ENCODE measurements around the gene EPS8L3. TPM values are rescaled to one million over a fixed set of nuclear protein-coding genes. Genes with fewer than 3 reads are reported as not detected.
"Not testable (repeated sequence)": the region's sequence is repeated elsewhere in the genome, so short reads cannot be mapped to it uniquely, and the experiment has no call there.

The EPS8L3 gene
- total RNA-seq, 4 donors from 2014 or later: 0.19 TPM; not detected in 3

- H3K36me3 ChIP-seq: no peaks in the 10 kb centered on the region
- TF ChIP-seq POLR2A (IDR thresholded peaks at IDR 0.05): no peak
- no peak for TF ChIP-seq CTCF (IDR thresholded peaks at IDR 0.05)
- H3K4me3 ChIP-seq: no peak overlapping the region
- no peaks in the 10 kb centered on the region for H3K27me3 ChIP-seq
- WGBS, 2 donors: 80 to 83% methylated on average over 11 of the region's 11 CpGs
- no peaks in the 10 kb centered on the region for H3K9me3 ChIP-seq
- peaks cover 0 to 11% (median 4%) of the 10 kb centered on the region in 3 donors for H3K4me1 ChIP-seq
- no peak for DNase-seq
- no peak overlapping the region for H3K27ac ChIP-seq
- intact Hi-C loops (cut with DNase I): loop anchor here (5.0 kb wide), 2 partner anchors 127 to 222 kb away; partner anchors contain the start of gene GNAI3
Observed at GRCh38 chr1:109769330-109770078, 5.8 kb upstream of the EPS8L3 start.

GRCh38 chr1:109768820-109769219 lies 5.1 kb upstream of the EPS8L3 start:
- intact Hi-C loops (cut with DNase I): no loop called here
- 78 to 97% methylated on average over 7 of the region's 7 CpGs for WGBS, 2 donors
- Histone ChIP-seq H3K27ac (no peak overlapping the region), H3K36me3 (no peaks in the 10 kb centered on the region), H3K9me3 (no peaks in the 10 kb centered on the region), H3K4me3 (no peak overlapping the region), H3K27me3 (no peaks in the 10 kb centered on the region), H3K4me1 (peaks cover 0 to 8% (median under 1%) of the 10 kb centered on the region in 3 donors)
- DNase-seq: no peak
- TF ChIP-seq CTCF (IDR thresholded peaks at IDR 0.05) (no peak), POLR2A (IDR thresholded peaks at IDR 0.05) (no peak)

GRCh38 chr1:109768335-109768650 lies 4.6 kb upstream of the EPS8L3 start:
- TF ChIP-seq CTCF (IDR thresholded peaks at IDR 0.05) (no peak), POLR2A (IDR thresholded peaks at IDR 0.05) (no peak)
- Histone ChIP-seq H3K27me3 (no peaks in the 10 kb centered on the region), H3K4me1 (peaks cover 3 to 8% (median 4%) of the 10 kb centered on the region in 3 donors), H3K36me3 (no peaks in the 10 kb centered on the region), H3K27ac (no peak overlapping the region), H3K4me3 (no peak overlapping the region), H3K9me3 (no peaks in the 10 kb centered on the region)
- 53% methylated on average over 2 of the region's 2 CpGs; no CpG with 5 or more reads in 1 of the 2 donors for WGBS, 2 donors
- intact Hi-C loops (cut with DNase I): no loop called here
- DNase-seq: no peak

GRCh38 chr1:109767637-109768334 lies 4.1 kb upstream of the EPS8L3 start:
- Histone ChIP-seq H3K27me3 (no peaks in the 10 kb centered on the region), H3K4me3 (no peak overlapping the region), H3K9me3 (no peaks in the 10 kb centered on the region), H3K4me1 (peaks cover 4 to 9% (median 8%) of the 10 kb centered on the region in 3 donors), H3K36me3 (no peaks in the 10 kb centered on the region), H3K27ac (no peak overlapping the region)
- intact Hi-C loops (cut with DNase I): no loop called here
- DNase-seq: no peak
- no peak for TF ChIP-seq CTCF (IDR thresholded peaks at IDR 0.05)
- no peak for TF ChIP-seq POLR2A (IDR thresholded peaks at IDR 0.05)
- 88 to 91% methylated on average over 7 to 9 of the region's 10 CpGs for WGBS, 2 donors

- DNase-seq; H3K36me3 ChIP-seq; H3K4me3 ChIP-seq; H3K4me1 ChIP-seq; H3K9me3 ChIP-seq; H3K27ac ChIP-seq; intact Hi-C loops (cut with DNase I); H3K27me3 ChIP-seq: not testable (repeated sequence)
- 69 to 72% methylated on average over 11 to 17 of the region's 17 CpGs for WGBS, 2 donors
Observed at GRCh38 chr1:109766991-109767636, 3.4 kb upstream of the EPS8L3 start.

All from esophagus squamous epithelium (tissue), 5 donors.